ENCODE results near the gene PRRX2. TPM values are rescaled to one million over a fixed set of nuclear protein-coding genes. Genes with fewer than 3 reads are reported as not detected.

PRRX2 gene
- total RNA-seq, 1 donor = 27.5 TPM

DNA sequence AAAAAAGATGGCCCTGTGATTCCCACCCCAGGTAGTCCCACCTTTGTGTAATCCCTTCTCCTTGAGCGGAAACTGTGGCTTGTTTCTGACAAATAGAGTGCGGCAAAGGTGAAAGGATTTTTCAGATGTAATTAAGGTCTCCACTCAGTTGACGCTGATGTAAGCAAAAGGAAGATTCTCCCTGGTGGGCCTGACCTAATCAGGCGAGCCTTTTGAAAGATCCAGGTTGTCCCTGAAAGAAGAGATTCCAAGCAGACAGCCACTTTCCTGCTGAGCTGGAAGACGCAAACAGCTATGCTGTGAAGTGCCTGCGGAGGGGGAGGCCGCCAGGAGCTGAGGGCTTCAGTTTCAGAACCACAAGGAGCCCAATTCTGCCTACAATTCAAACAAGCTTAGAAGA lies 63.3 kb downstream of the PRRX2 start:
- no peaks in the 10 kb centered on the region for H3K36me3 ChIP-seq (ENCODE audit: insufficient read depth, low read length)
- H3K79me2 ChIP-seq (ENCODE audit: insufficient read depth, low read length) = no peaks in the 10 kb centered on the region
- no peak overlapping the region for H3K4me3 ChIP-seq (ENCODE audit: insufficient read depth, low read length)
- H3K9me3 ChIP-seq (ENCODE audit: low read depth, low read length) = no peaks in the 10 kb centered on the region
- H3K4me1 ChIP-seq (ENCODE audit: insufficient read depth, low read length) = peaks cover 22% of the 10 kb centered on the region
- H3K27me3 ChIP-seq (ENCODE audit: insufficient read depth, low read length) = no peaks in the 10 kb centered on the region
- TF ChIP-seq, protein P1, sequence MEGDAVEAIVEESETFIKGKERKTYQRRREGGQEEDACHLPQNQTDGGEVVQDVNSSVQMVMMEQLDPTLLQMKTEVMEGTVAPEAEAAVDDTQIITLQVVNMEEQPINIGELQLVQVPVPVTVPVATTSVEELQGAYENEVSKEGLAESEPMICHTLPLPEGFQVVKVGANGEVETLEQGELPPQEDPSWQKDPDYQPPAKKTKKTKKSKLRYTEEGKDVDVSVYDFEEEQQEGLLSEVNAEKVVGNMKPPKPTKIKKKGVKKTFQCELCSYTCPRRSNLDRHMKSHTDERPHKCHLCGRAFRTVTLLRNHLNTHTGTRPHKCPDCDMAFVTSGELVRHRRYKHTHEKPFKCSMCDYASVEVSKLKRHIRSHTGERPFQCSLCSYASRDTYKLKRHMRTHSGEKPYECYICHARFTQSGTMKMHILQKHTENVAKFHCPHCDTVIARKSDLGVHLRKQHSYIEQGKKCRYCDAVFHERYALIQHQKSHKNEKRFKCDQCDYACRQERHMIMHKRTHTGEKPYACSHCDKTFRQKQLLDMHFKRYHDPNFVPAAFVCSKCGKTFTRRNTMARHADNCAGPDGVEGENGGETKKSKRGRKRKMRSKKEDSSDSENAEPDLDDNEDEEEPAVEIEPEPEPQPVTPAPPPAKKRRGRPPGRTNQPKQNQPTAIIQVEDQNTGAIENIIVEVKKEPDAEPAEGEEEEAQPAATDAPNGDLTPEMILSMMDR (IDR thresholded peaks at IDR 0.05; ENCODE audit: extremely low read depth, low read depth, low read length) = no peak
- H4K20me1 ChIP-seq (ENCODE audit: insufficient read depth, low read length) = no peaks in the 10 kb centered on the region
- no peak for DNase-seq (ENCODE audit: insufficient read length, low spot score, missing footprints)
- no peak overlapping the region for H3K4me2 ChIP-seq (ENCODE audit: insufficient read depth, low read length)
- H3K27ac ChIP-seq (ENCODE audit: low read depth, low read length) = no peak overlapping the region
- no peak overlapping the region for H2AFZ ChIP-seq (ENCODE audit: low read length)

DNA sequence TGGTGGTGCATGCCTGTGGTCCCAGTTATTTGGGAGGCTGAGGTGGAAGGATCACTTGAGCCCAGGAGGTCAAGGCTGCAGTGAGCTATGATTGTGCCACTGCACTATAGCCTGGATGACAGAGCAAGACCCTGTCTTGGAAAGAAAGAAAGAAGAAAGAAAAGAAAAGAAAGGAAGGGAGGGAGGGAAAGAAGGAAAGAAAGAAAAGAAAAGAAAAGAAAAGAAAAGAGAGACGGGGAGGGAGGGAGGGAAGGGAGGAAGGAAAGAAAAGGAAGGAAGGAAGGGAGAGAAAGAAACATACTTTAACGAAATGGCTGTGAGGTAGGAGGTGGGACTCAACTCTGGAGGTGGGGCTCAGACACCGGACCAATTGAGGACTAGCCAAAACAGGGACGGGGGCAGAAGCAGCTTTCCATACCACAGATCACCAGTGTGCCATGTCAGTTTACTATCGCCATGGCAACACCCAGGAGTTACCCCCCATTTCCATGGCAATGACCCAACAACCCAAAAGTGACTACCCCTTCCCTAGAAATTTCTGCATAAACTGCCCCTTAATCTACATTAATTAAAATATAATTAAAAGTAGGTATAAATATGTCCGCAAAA lies 66.1 kb downstream of the PRRX2 start:
- Histone ChIP-seq H3K4me2 (ENCODE audit: insufficient read depth, low read length) (no peak overlapping the region), H3K4me1 (ENCODE audit: insufficient read depth, low read length) (peaks cover 9% of the 10 kb centered on the region), H3K27ac (ENCODE audit: low read depth, low read length) (no peak overlapping the region), H3K9me3 (ENCODE audit: low read depth, low read length) (no peaks in the 10 kb centered on the region), H3K79me2 (ENCODE audit: insufficient read depth, low read length) (no peaks in the 10 kb centered on the region), H3K36me3 (ENCODE audit: insufficient read depth, low read length) (no peaks in the 10 kb centered on the region), H3K4me3 (ENCODE audit: insufficient read depth, low read length) (no peak overlapping the region), H2AFZ (ENCODE audit: low read length) (no peak overlapping the region), H4K20me1 (ENCODE audit: insufficient read depth, low read length) (no peaks in the 10 kb centered on the region), H3K27me3 (ENCODE audit: insufficient read depth, low read length) (no peaks in the 10 kb centered on the region)
- peak; percentile 32 for DNase-seq (ENCODE audit: insufficient read length, low spot score, missing footprints)
- TF ChIP-seq, protein P1 (IDR thresholded peaks at IDR 0.05; ENCODE audit: extremely low read depth, low read depth, low read length) = no peak

DNA sequence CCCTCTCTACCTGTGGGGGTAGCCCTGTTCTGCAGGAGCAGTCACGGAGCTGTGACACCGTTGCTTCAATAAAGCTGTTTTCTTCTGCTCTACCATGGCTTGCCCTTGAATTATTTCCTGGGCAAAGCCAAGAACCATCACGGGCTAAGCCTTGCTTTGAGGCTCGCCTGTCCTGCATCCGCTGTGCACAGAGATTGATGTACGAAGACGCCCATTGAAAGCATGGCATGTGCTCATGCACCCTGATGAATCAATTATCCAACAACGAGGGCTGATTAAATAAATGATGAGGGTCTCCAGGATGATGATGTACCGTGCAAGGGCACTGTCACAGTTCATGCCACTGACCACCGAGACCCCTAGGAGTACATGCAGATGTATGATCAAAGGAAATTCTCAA lies 66.7 kb downstream of the PRRX2 start:
- Histone ChIP-seq H3K27me3 (ENCODE audit: insufficient read depth, low read length) (no peaks in the 10 kb centered on the region), H3K4me1 (ENCODE audit: insufficient read depth, low read length) (peaks cover 4% of the 10 kb centered on the region), H3K36me3 (ENCODE audit: insufficient read depth, low read length) (no peaks in the 10 kb centered on the region), H3K4me2 (ENCODE audit: insufficient read depth, low read length) (no peak overlapping the region), H3K9me3 (ENCODE audit: low read depth, low read length) (no peaks in the 10 kb centered on the region), H3K4me3 (ENCODE audit: insufficient read depth, low read length) (no peak overlapping the region), H3K79me2 (ENCODE audit: insufficient read depth, low read length) (no peaks in the 10 kb centered on the region), H4K20me1 (ENCODE audit: insufficient read depth, low read length) (no peaks in the 10 kb centered on the region), H2AFZ (ENCODE audit: low read length) (no peak overlapping the region), H3K27ac (ENCODE audit: low read depth, low read length) (no peak overlapping the region)
- DNase-seq (ENCODE audit: insufficient read length, low spot score, missing footprints) = peak; percentile 18
- TF ChIP-seq, protein P1 (IDR thresholded peaks at IDR 0.05; ENCODE audit: extremely low read depth, low read depth, low read length) = no peak

DNA sequence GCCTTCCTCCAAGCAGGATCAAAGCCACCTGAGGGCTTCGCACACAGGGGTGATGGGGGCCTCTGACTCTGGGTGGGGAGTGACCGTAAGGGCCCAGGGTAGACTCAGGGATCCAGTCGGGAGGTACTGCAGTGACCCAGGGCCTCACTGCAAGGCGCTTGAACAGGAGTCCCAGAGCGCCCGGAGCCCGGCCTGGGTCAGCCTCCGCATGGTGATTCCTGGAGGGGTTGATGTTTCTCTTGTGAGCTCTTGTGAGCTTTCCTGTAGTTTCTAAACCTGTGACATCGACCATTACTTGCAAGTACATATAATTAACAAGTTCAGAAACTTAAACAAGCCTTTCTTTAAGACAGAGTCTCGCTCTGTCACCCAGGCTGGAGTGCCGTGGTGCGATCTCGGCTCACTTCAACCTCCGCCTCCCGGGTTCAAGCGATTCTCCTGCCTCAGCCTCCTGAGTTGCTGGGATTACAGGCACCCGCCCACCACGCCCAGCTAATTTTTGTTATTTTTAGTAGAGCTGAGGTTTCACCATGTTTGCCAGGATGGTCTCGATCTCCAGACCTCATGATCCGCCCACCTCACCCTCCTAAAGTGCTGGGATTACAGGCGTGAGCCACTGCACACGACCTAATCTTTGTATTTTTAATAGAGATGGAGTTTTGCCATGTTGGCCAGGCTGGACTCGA lies 67.6 kb downstream of the PRRX2 start:
- Histone ChIP-seq H3K9me3 (ENCODE audit: low read depth, low read length) (no peaks in the 10 kb centered on the region), H2AFZ (ENCODE audit: low read length) (no peak overlapping the region), H3K4me2 (ENCODE audit: insufficient read depth, low read length) (no peak overlapping the region), H3K4me1 (ENCODE audit: insufficient read depth, low read length) (peaks cover 5% of the 10 kb centered on the region), H3K79me2 (ENCODE audit: insufficient read depth, low read length) (no peaks in the 10 kb centered on the region), H3K36me3 (ENCODE audit: insufficient read depth, low read length) (no peaks in the 10 kb centered on the region), H3K4me3 (ENCODE audit: insufficient read depth, low read length) (no peak overlapping the region), H4K20me1 (ENCODE audit: insufficient read depth, low read length) (no peaks in the 10 kb centered on the region), H3K27ac (ENCODE audit: low read depth, low read length) (no peak overlapping the region), H3K27me3 (ENCODE audit: insufficient read depth, low read length) (no peaks in the 10 kb centered on the region)
- peak; percentile 62 for DNase-seq (ENCODE audit: insufficient read length, low spot score, missing footprints)
- TF ChIP-seq, protein P1 (IDR thresholded peaks at IDR 0.05; ENCODE audit: extremely low read depth, low read depth, low read length) = no peak

Data from osteoblast (primary cell).